Measurements from ENCODE around the gene DNPEP. TPM values are rescaled to one million over a fixed set of nuclear protein-coding genes. Genes with fewer than 3 reads are reported as not detected.

The DNPEP gene
- total RNA-seq, 1 experiment from 2014 or later: 60.9 TPM

- no peaks in the 10 kb centered on the region for H3K27me3 ChIP-seq (ENCODE audit: insufficient read depth, low read length)
- H3K27ac ChIP-seq (ENCODE audit: insufficient read length, low read depth, low read length): no peak overlapping the region
- no CpG with 5 or more reads among the region's 3 CpGs for WGBS (ENCODE audit: extremely low coverage, insufficient read length, low lambda C conversion rate)
- H3K27me3 Mint-ChIP-seq (ENCODE audit: low read depth): peaks cover 6% of the 10 kb centered on the region
- no peak for DNase-seq
- no peak overlapping the region for H3K23ac ChIP-seq (ENCODE audit: insufficient read length, low read depth, low read length)
- no peaks in the 10 kb centered on the region for H3K79me2 ChIP-seq (ENCODE audit: insufficient read depth, low read length)
- no peak overlapping the region for H3T11ph ChIP-seq (ENCODE audit: low read length)
- no peak overlapping the region for H3K56ac ChIP-seq (ENCODE audit: insufficient read length, low read depth, low read length)
- H2AFZ ChIP-seq (ENCODE audit: low read length): no peak overlapping the region
- H2BK120ac ChIP-seq (ENCODE audit: low read depth, low read length, poor library complexity, severe bottlenecking): no peak overlapping the region
- no peaks in the 10 kb centered on the region for H3K4me1 ChIP-seq (ENCODE audit: insufficient read depth, low read length)
- no peak for TF ChIP-seq CTCF (conservative IDR thresholded peaks at IDR 0.05)
- H3K4me1 Mint-ChIP-seq: peaks cover 19 to 31% of the 10 kb centered on the region in 2 experiments
- H4K91ac ChIP-seq (ENCODE audit: insufficient read length, low read depth, low read length): no peak overlapping the region
- no peak overlapping the region for H3K27ac Mint-ChIP-seq
- no peak overlapping the region for H2BK15ac ChIP-seq (ENCODE audit: low read depth, low read length)
- no peak overlapping the region for H4K5ac ChIP-seq (ENCODE audit: insufficient read length, low read depth, low read length)
- no peak overlapping the region for H3K14ac ChIP-seq (ENCODE audit: insufficient read depth, low read length)
- no peak overlapping the region for H2BK5ac ChIP-seq (ENCODE audit: insufficient read length, low read length)
- no peak overlapping the region for H3K18ac ChIP-seq (ENCODE audit: insufficient read length, low read depth, low read length)
- H3K9me3 Mint-ChIP-seq: peaks cover 0 to 2% of the 10 kb centered on the region in 2 experiments; a peak in 3 of 5 replicates
- no peak overlapping the region for H2BK20ac ChIP-seq (ENCODE audit: low read depth, low read length, poor library complexity, severe bottlenecking)
- no peak overlapping the region for H3K4me2 ChIP-seq (ENCODE audit: insufficient read depth, insufficient read length, low read length)
- H2BK12ac ChIP-seq (ENCODE audit: insufficient read length, low read depth, low read length): no peak overlapping the region
- H4K8ac ChIP-seq (replicated peaks; ENCODE audit: insufficient read length, low read depth, low read length): no peak overlapping the region
- no peak overlapping the region for H3K9ac ChIP-seq (ENCODE audit: extremely low read depth, insufficient read length, low read length)
- no peak overlapping the region for H2AK5ac ChIP-seq (ENCODE audit: insufficient read length, low read length)
- H3K4ac ChIP-seq (ENCODE audit: low read depth, low read length): no peak overlapping the region
- no peaks in the 10 kb centered on the region for H3K9me3 ChIP-seq (ENCODE audit: control insufficient read depth, low read depth, low read length)
- no peaks in the 10 kb centered on the region for H3K23me2 ChIP-seq (ENCODE audit: insufficient read length, low read depth, low read length, poor library complexity, severe bottlenecking)
- H3K36me3 Mint-ChIP-seq (ENCODE audit: insufficient read depth in 1 of 3, low read depth in 3 of 3): no peaks in the 10 kb centered on the region
- H3K79me1 ChIP-seq (ENCODE audit: insufficient read depth, low read depth, low read length, poor library complexity, severe bottlenecking): no peaks in the 10 kb centered on the region
- H4K20me1 ChIP-seq (ENCODE audit: control insufficient read depth, insufficient read depth, insufficient read length): no peaks in the 10 kb centered on the region
- H3K4me3 Mint-ChIP-seq: no peak overlapping the region
Measured at GRCh38 chr2:219406861-219407230, 19.1 kb upstream of the DNPEP start.
